ENCODE results near the gene VNN1. TPM values are rescaled to one million over a fixed set of nuclear protein-coding genes. Genes with fewer than 3 reads are reported as not detected.

VNN1 gene
- total RNA-seq, 1 donor from 2014 or later = not detected

GRCh38 chr6:132698608-132699007 is 15.2 kb downstream of the VNN1 start:
- H3K4me3 Mint-ChIP-seq = no peak overlapping the region
- H3K27me3 Mint-ChIP-seq (ENCODE audit: insufficient read depth, low read depth) = no peaks in the 10 kb centered on the region
- DNase-seq (ENCODE audit: low spot score) = no peak
- peaks cover 2% of the 10 kb centered on the region for H3K36me3 Mint-ChIP-seq
- no peaks in the 10 kb centered on the region for H3K27me3 ChIP-seq
- no peak overlapping the region for H3K4me2 ChIP-seq
- H3K9me3 ChIP-seq (ENCODE audit: low read depth) = no peaks in the 10 kb centered on the region
- H3K4me1 ChIP-seq = no peaks in the 10 kb centered on the region
- no peak overlapping the region for H3K27ac Mint-ChIP-seq
- H3K9ac ChIP-seq = no peak overlapping the region
- no peaks in the 10 kb centered on the region for H4K20me1 ChIP-seq (ENCODE audit: low read depth)
- no peak overlapping the region for H3K4me3 ChIP-seq
- no peaks in the 10 kb centered on the region for H3F3A ChIP-seq (ENCODE audit: low read depth)
- no peaks in the 10 kb centered on the region for H3K79me2 ChIP-seq (ENCODE audit: low read depth)
- H3K4me1 Mint-ChIP-seq = no peaks in the 10 kb centered on the region
- no peak overlapping the region for H2AFZ ChIP-seq (replicated peaks)
- peaks cover 9% of the 10 kb centered on the region for H3K9me3 Mint-ChIP-seq
- no peaks in the 10 kb centered on the region for H3K36me3 ChIP-seq
- H3K27ac ChIP-seq = no peak overlapping the region
- TF ChIP-seq EZH2 (IDR thresholded peaks at IDR 0.05) (no peak), EZH2phosphoT487 (IDR thresholded peaks at IDR 0.05) (no peak)
- TF ChIP-seq, protein P1, sequence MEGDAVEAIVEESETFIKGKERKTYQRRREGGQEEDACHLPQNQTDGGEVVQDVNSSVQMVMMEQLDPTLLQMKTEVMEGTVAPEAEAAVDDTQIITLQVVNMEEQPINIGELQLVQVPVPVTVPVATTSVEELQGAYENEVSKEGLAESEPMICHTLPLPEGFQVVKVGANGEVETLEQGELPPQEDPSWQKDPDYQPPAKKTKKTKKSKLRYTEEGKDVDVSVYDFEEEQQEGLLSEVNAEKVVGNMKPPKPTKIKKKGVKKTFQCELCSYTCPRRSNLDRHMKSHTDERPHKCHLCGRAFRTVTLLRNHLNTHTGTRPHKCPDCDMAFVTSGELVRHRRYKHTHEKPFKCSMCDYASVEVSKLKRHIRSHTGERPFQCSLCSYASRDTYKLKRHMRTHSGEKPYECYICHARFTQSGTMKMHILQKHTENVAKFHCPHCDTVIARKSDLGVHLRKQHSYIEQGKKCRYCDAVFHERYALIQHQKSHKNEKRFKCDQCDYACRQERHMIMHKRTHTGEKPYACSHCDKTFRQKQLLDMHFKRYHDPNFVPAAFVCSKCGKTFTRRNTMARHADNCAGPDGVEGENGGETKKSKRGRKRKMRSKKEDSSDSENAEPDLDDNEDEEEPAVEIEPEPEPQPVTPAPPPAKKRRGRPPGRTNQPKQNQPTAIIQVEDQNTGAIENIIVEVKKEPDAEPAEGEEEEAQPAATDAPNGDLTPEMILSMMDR (IDR thresholded peaks at IDR 0.05) = no peak

DNA sequence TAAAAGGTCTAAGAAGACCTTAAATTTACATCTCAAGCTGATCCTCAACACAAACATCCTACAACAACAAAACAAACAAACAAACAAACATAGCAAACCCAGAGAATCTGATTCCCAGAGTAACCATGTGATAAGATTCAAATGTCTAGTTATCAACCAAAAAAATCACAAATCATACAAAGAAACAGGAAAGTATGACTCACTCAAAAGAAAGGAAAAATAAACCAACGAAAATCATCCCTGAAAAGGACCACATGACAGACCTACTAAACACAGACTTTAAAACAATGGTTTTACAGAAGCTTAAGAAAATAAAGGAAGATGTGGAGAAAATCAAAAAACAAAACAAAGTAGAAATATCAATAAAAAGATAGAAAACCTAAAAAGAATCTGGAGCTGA is 18.1 kb downstream of the VNN1 start:
- Histone ChIP-seq H3K36me3 (no peaks in the 10 kb centered on the region), H3K4me3 (no peak overlapping the region), H4K20me1 (ENCODE audit: low read depth) (no peaks in the 10 kb centered on the region), H3K4me1 (no peaks in the 10 kb centered on the region), H3K9ac (no peak overlapping the region), H3K79me2 (ENCODE audit: low read depth) (no peaks in the 10 kb centered on the region), H2AFZ (replicated peaks) (no peak overlapping the region), H3F3A (ENCODE audit: low read depth) (no peaks in the 10 kb centered on the region), H3K27ac (no peak overlapping the region), H3K4me2 (no peak overlapping the region), H3K27me3 (no peaks in the 10 kb centered on the region), H3K9me3 (ENCODE audit: low read depth) (no peaks in the 10 kb centered on the region)
- Mint-ChIP-seq H3K27me3 (ENCODE audit: insufficient read depth, low read depth) (no peaks in the 10 kb centered on the region), H3K36me3 (peaks cover 2% of the 10 kb centered on the region), H3K4me3 (no peak overlapping the region), H3K9me3 (peaks cover 9% of the 10 kb centered on the region), H3K27ac (no peak overlapping the region), H3K4me1 (no peaks in the 10 kb centered on the region)
- no peak for DNase-seq (ENCODE audit: low spot score)
- TF ChIP-seq EZH2phosphoT487 (IDR thresholded peaks at IDR 0.05) (no peak), EZH2 (IDR thresholded peaks at IDR 0.05) (no peak)
- TF ChIP-seq, protein P1 (IDR thresholded peaks at IDR 0.05) = no peak

DNA sequence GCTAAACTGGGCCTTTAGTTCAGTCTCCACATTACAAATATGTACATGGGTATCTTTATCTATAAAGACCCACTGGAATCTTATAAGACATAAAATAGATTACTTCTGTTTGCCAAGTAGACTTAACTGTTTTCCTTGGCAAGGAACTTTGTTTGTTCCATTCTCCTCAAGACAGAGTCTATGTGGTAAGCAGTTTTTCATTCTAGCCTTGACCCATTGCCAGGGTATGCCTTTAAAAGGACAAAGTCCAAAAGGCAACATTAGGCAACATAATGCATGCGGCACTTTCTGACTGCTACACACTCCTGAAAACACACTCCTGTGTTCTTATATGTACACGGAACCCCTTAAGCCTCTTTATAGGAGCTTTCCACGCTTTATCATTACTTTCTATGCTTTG is 20.4 kb downstream of the VNN1 start:
- no peak overlapping the region for H3K9ac ChIP-seq
- Mint-ChIP-seq H3K27me3 (ENCODE audit: insufficient read depth, low read depth) (no peaks in the 10 kb centered on the region), H3K4me3 (no peak overlapping the region), H3K36me3 (peaks cover 2% of the 10 kb centered on the region), H3K4me1 (no peaks in the 10 kb centered on the region), H3K9me3 (peaks cover 9% of the 10 kb centered on the region), H3K27ac (no peak overlapping the region)
- H3K36me3 ChIP-seq = no peaks in the 10 kb centered on the region
- no peaks in the 10 kb centered on the region for H3K27me3 ChIP-seq
- no peak overlapping the region for H3K4me3 ChIP-seq
- no peak overlapping the region for H3K4me2 ChIP-seq
- no peaks in the 10 kb centered on the region for H4K20me1 ChIP-seq (ENCODE audit: low read depth)
- H2AFZ ChIP-seq (replicated peaks) = no peak overlapping the region
- no peaks in the 10 kb centered on the region for H3K9me3 ChIP-seq (ENCODE audit: low read depth)
- no peaks in the 10 kb centered on the region for H3K4me1 ChIP-seq
- H3K27ac ChIP-seq = no peak overlapping the region
- no peak for DNase-seq (ENCODE audit: low spot score)
- no peaks in the 10 kb centered on the region for H3K79me2 ChIP-seq (ENCODE audit: low read depth)
- TF ChIP-seq, protein P1 (IDR thresholded peaks at IDR 0.05) = no peak
- TF ChIP-seq EZH2phosphoT487 (IDR thresholded peaks at IDR 0.05) = no peak
- no peak for TF ChIP-seq EZH2 (IDR thresholded peaks at IDR 0.05)
- H3F3A ChIP-seq (ENCODE audit: low read depth) = no peaks in the 10 kb centered on the region
